NCI-H510A treated with DMSO at 0.1 percent for 48 hours (cell line): Measurements from ENCODE around the gene SEMA5A.

ENCODE experiments used
- DNase-seq: peaks from one replicate; lab custom pipeline; 2025; lab: John Stamatoyannopoulos, UW

Gene SEMA5A

DNA sequence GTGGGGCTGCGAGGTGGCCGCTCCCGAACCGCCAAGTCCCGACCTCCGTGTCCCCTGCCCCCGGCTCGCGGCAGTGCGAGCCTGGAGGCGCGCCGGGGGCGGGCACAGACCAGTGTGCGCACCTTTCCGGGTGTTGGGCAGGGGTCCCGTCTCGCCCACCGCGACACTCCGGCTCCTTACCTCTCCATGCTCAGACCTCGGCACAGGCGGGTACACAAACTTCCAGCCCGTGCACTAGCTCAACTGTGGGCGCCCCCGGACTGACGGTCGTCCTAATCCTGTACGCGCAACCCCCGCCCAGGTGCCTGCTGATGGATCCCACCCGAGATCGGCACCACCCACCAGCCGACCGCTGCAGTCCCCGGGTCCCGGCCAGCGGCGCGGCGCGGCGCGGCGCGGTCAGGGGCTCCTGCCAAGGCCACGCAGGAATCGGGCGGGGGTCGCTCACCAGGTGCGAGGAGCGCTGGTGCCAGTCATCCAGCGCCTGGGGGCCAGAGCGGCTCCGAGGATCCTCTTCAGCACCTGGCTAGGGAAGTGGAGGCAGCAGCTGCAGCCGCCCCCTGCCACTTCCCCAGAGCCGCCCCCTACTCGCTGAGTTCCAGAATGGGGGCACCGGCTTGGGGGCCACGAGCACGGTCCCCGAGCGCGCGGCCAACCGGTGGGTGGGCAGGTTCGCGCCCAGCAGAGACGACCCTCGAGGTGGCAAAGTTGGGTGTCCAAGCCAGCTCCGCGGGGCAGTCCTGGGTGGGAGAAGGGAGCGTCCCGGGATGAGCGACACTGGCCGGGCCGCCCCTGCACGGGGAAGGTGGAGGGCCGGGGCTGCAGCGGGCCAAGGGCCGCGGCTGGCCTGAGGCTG, 511 bp downstream of the SEMA5A start:
- no peak for DNase-seq

DNA sequence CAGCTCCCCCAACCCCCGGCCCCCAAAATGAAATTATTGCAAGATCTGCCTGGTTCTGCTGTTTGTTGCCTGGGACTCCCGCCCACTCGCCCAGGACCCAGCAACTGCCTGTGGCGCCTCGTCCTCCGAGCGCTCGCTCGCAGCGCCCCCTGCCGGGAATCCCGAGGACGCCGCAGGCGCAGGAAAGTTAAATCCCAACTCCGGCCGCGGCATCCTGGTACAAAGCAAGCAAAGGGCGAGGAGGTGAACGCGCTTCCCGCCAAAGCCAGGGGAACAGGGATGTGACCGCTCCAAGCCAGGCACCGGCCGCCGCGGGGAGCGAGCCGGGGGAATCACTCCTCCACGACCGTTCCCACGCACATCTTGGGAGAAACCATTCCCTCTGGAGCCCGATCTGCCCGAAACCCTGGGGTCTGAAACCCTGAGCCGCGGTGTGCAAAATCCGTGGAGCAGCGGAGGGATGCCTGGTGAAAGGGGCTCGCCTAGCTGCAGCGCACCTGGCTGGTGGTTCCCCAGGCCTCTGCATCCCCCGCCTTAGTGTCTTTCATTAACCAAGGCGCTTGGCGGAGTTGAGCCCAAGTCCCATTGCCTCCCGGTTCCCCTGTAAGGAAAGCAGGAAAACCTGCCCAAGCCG, 1.3 kb downstream of the SEMA5A start:
- peak; percentile 88 for DNase-seq

DNA sequence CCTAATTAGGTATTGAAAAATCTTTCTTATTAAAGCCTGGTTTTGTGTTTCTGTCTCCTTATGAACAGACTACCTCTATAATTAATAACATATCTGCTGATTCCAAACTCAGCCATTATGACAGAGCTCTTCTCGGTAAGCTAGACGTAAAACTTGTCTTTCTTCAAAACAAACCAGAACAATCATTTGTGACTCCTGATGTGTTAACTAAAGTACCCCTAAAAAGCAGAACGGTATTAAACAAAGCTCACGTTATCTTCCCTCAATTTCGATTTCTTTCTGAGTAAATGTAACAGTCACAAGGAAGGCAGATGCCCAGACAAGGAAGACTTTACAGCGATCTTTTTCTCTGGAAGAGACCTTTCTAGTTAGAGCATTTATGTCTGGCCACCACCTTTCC, 1.8 kb downstream of the SEMA5A start:
- DNase-seq = peak; percentile 68

DNA sequence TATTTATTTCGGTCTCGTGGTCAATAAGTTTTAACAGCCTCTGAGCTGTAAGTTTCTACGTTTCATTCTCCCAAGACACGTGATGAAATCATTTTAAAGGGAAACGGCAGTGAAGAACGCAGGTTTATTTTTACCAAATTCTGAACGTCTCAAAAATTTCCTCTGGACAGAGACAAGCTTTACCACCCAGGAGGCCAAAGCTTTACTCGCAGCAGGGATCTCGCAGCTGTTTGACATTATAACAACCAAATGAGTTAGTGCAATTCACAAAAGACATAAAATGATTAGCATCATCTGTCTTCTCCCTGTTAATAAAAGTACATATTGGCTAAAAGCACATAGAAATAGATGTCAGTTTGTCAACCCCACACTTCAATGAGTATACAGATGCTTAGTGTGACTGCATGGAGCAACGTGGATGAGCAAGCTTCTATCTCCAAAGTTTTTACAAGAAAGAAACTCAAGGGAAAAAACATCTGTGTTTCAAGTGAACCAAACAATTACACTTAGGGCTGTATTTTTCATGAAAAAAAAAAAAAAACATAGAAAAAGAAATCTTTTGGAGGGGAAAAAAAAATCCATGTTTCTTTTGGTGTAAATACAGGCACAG, 2.5 kb downstream of the SEMA5A start:
- DNase-seq = no peak

DNA sequence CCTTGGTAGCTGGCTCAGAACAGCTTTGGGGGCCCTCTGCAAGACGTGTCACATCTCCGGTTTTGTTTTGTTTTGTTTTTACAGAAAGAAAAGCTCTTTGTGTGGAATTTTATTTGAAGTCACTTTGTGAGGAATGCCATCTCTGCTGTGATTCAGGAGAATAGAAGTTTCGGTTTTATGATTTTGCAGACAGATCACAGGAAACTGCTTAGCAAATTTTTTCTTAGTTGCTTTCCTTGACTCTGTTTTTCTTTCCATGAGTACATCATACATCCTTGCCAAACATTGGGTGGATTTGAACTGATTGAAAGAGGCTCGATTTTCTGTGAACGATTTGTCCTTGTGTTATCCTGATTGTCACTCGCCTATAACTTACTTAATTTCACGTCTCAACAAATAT, 5.1 kb downstream of the SEMA5A start:
- DNase-seq = no peak

DNA sequence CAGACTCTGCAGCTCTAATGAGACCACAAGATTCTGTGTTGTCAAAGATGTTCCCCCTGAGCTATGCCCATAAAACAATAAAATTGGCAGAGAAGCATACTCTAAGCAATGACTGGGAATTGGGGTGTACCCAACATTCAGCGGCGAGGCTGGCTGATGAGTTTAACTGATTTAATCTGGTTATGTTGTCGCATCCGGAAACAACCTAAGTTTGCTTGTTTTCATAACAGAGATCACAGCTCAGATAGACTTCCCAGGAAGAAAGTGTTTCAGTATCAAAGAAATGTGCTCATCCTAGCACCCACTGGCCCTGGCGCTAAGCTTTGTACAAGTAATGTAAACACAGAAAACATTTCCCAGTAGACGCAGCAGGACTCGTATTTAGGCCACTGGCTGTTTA, 7.4 kb downstream of the SEMA5A start:
- DNase-seq = peak; percentile 16

DNA sequence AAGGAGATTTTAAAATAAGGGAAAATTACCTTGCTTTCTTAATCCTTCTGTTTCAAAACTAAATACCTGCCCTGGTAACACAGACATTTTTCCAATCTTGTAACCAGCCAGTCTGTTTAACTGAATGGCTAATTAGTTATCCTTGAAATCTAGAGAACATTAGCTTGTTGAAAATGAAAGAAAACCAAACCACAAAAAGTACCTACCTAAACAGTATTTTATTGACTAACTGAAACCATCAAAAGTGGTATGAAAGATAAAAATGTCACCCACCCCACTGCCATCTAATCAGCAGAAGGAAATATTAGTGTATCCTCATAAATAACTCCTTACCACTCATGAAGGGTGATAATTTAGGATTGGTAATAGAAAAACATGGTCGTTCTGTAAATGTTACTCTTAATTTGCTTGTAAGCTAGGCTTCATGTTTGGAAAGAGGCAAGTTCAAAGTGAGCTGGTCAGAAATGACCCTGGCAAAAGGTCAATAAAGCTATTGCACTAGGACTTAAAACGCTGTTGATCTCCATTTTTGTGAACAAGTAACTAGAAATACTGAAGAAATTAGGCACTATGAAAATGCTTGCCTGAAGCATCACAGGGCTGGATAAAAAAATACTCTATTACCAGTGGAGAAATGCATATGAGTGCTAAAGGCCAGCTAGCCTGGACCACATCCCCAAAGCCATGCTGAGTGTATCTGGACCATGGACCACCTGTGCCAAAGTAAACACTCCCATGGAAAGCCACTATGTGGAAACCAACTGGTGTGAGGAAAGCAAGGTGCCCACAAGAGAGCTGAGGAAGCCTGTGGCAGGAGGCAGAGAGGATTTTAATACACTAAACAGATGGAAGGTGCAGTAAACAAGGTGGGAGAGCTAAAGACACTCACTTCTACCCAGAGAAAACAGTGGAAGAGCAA, 8.4 kb downstream of the SEMA5A start:
- DNase-seq = no peak

DNA sequence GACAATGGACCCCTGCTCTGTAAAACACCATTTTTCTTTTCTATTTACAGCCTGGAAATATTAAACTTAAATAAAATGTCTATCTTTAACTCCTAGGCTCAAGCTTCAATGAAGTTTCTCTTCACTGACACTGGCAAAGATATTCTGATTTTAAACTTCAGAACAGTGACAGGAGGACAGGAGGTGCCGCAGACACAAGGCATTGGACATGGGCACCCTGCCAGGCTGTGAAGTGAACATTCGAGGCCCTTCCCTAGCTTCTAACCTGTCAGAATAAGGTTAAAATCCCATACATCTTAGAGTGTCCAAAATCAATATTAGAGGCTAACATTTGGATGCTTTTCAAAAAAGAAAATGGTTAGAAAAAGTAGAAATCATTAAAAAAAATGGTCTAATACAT, 9.2 kb downstream of the SEMA5A start:
- no peak for DNase-seq

DNA sequence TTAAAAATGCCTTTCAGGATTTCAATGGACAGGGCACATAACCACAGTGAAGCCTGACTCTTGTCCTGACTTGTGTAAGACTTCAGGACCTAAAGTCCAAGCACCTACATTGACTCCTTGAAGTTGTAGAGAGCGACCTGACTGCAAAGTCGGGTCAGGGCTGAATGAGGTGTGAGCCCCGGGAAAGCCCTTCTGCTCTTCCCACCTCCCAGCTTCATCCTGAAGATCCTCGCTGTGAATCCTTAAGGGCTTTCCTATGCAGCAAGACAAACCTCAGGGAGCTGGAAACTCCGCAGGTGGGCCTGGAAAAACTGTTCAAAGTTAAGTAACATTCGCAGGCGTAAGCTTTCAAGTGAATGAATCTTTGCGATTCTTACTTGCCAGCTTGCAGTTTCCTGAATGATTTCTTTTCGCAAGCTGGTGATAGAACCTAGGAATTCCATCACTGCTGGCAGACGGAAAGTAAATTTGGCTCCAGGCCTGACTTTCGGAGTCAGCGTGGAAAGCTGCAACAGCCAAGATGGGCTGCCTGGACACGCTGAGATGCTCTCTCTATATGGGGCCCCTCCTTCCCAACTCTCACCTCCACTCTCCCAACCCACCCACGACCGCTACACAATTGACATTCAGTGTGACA, 10.9 kb downstream of the SEMA5A start:
- no peak for DNase-seq

DNA sequence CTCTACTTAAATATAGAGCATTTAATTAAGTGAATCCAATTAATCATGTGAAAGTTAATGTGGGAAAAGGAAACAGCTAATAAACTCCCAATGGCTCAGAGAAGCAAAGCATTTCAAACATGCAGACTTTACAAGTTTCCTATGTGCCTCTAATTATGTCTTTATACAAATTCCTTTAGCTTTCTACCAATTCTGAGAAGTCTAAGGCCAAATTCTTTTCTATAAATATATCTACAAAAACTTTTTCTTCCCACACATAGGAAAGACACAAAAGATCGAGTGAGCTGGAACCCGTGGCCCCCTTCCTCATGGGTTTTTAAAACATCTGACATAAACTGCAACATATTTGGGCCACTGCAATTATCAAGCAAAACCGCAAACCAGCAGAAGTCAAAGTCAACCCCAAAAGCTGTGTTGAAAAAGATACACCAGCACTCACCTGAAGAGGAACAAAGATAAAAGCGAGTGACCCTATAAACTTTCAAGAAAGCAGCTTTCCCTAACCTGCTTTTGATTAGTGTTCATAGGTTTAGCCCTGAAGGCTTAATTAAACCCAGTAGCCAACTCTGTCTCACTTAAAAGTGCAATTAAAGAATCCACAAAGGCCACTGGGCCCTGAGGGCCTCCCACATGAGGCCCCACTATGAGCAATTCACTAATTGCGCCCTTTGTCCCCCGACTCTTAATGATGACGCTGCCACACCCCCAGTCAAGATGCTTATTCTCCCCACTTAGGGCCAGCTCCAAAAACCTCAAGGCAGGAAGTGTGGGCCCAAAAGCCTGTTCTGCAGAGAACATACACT, 12.1 kb downstream of the SEMA5A start:
- no peak for DNase-seq

DNA sequence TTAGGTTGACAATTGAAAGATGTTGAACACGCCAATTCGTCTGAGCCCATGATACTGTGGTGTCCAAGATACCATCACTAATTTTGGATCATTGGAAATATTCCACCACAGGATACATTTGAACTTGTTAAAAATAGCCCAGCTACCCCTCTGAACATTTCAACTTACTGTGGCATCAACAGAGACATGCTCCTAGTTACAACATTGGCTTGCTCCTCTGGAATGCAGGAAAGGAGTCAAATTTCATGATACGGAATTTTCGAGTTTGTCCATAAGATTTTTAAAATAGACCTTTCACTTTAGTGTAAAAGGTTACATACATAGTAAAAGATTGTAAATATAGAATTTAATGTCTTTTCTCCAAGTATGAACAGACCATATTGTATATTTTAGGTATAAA, 12.8 kb downstream of the SEMA5A start:
- no peak for DNase-seq

DNA sequence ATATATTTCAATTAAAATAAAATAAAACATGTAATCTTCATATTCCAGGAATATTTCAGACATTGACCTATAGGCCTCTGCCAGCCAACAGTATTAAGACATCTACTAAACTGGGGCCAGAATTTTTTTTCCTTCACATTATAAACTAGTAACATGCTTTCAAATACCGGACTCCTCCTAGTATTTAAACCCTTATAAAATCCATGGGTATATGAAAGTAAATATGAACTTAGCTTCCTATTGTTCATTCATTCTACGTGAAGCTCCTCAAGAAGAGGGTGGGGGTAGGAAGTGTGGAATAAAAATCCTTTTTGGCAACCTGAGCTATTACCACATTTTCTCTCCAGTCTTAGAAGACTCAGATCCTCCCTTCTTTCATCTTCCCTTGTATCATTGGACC, 16.4 kb downstream of the SEMA5A start:
- no peak for DNase-seq

DNA sequence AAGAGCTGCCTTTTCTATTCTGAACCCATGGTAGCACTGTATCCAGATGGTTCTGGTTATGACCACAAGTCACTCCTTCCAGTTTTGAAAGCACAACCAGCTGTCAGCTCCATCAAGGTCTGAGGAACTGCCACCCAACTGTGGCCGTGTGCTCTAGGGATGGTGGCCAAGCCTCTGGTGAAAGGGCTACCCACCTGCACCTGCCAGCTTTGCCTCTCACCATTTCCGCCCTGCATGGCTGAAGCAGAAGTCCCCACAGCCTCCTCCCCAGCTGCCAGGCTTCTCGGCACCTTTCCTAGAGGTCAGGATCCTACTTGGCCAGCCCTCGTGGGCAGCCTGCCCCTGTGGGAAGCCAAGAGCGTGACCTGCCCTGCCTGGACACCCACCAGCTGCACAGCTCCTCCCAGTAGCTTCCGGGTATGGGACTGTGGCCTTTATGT, 16.8 kb downstream of the SEMA5A start:
- no peak for DNase-seq

DNA sequence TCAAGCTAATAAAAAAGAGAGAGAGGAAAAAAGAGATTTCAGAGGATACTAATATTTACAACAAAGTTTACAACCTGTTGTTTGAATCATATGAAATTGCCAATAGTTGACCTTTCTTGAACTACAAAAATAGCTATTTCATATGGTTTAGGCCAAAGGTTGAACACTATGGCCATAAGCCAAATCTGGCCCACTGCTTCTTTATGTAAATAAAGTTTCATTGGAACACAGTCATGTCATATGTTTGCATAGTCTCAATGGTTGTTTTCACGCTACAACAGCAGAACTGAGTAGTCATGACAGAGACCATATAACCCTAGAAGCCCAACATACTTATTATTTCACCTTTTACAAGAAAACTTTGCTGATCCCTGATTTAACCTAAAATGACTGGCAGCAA, 20.9 kb downstream of the SEMA5A start:
- peak; percentile 17 for DNase-seq

DNA sequence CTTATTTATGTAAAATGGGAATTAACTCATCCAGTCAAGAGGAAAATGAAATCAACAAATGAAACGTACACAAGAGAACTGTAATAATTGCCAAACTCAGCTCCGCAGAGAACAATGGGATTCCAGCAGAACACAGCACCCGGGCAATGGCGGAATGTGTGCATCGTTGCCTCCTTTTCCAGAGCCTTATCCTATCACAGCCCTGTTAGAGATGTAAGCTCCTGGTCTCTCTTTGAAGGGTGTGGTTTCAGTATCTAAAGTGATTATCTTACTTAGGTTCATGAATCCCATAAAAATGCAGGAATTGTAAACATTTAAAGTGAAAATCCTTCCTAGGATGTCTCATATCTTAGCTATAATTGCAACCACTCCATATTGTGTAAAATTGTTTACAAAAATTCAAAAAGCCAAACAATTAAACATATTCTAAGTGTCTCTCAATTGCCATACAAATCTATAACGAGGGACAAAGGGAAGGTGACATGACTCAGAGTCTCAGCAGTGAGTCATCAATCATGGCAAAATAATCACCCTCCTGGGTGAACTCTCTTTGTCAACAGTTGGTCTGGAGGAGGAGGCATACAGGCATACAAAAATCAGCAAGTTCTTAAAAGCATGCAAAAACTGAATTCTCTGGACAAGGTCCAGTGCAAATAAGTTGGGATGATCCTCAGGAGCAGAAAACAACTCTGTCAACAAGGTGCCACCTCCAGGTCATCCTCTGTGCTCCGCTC, 22.6 kb downstream of the SEMA5A start:
- no peak for DNase-seq

DNA sequence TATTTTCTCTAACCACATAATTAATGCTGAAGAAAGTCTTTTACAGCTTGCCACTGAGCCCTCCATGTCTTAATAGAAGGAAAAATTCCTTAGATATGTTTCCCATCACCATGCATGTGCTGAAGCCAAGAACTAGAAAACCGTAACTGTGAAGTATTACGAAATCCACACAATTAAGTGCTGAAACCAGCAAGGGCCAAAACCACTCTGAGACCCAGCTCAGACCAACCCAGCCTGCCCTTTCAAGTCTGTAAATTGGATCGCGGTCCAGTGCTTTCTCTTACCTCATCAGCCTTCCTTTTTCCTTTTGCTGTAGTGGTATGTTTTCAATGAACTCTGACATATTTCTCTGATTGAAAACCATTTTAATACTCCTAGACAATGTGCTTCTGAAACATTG, 26.3 kb downstream of the SEMA5A start:
- no peak for DNase-seq

DNA sequence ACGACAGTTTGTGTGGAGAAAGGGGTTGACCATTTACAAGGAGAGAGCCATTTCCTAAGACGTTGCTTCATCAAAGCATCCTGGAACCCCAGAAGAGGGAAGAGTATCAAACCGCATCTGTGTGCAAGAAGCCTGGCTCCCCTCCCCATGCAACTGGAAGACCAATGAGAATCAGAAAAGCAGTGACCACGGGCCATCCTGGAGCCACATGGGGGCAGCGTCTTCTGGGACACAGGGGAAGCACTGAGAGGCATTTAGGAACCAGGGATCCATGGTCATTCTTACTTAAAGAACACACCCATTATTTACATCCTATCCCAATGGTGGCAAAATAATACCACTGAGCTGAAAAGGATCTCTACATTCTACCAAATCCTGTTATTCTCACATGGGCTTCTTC, 29.3 kb downstream of the SEMA5A start:
- DNase-seq = no peak

DNA sequence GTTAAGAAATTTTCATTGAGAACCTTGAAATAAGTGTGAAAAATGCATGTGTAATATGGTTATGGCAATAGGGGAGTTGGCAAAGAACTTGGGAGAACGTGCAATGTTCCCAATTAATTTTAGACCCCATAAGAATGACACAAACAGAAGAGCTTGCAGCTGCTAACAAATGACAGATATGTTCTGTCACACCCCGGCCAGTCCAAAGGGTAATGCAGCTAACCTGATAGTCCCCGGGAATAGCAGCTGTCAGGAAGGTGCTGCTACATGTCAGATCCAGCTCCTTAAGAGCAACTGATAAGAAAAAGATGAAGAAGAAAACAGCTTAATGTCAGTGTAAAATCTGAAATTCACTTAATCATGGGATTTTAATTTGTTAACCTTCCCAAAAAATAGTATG, 30.4 kb downstream of the SEMA5A start:
- DNase-seq = no peak

DNA sequence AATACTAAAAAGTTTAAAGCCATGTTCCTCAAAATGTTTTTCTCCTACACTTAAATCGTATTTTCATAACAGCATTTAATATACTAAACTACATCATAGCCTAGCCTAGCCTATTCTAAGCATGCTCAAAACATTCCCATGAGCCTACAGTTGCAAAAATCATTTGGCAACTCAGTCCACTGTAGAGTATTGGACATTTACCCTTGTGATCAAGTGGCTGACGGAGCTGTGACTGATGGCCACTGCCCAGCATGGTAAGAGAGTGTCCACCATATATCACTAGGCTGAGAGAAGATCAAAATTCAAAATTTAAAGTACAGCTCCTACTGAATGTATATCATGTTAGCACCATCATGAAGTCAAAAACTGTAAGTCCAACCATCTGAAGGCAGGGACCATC, 30.9 kb downstream of the SEMA5A start:
- DNase-seq = no peak

DNA sequence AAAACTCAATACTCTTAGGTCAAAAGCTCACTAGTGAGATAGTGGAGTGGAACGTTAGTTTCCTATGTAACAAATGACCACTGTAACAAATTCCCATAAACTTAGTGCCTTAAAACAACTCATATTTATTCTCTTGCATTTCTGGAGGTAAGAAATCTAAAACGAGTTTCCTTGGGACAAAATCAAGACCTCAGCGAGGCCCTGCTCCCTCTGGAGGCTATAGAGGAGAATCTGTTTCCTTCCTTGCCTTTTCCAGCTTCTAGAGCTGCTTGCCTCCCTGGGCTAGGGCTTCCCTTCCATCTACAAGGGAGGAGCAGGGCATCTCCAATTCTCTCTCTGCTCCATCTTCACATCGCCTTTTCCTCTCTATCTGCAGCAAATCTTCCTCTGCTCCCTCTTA, 32.0 kb downstream of the SEMA5A start:
- no peak for DNase-seq
